ENCODE data around the gene FREM1. TPM values are rescaled to one million over a fixed set of nuclear protein-coding genes. Genes with fewer than 3 reads are reported as not detected.

Gene FREM1
- total and polyA plus RNA-seq, 2 of the 13 experiments (the other 11 are each of a cell fraction or from before 2014, with no cell fraction given) = 64.3 to 202 TPM

GRCh38 chr9:14761584-14761983 is 148.6 kb downstream of the FREM1 start:
- Histone ChIP-seq H3K27me3 (ENCODE audit: control insufficient read depth in 1 of 2, insufficient read depth in 2 of 2, low read length in 2 of 2) (no peaks in the 10 kb centered on the region), H3K4me2 (ENCODE audit: low read depth, low read length) (no peak overlapping the region), H3K36me3 (replicated peaks in 1 of 2; ENCODE audit: control insufficient read depth in 1 of 2, insufficient read depth in 2 of 2, low read length in 2 of 2) (peaks cover 0 to 36% of the 10 kb centered on the region in 2 experiments; a peak in 3 of 5 replicates), H3K27ac (ENCODE audit: extremely low read length, insufficient read depth, low read length) (no peak overlapping the region), H4K20me1 (ENCODE audit: insufficient read depth, low read length) (no peaks in the 10 kb centered on the region), H3K4me3 (replicated peaks in 1 of 3; ENCODE audit: insufficient read depth in 1 of 3, low read depth in 2 of 3, low read length in 3 of 3) (no peak overlapping the region), H3K4me1 (ENCODE audit: insufficient read depth, low read length) (peaks cover 9% of the 10 kb centered on the region), H3K79me2 (ENCODE audit: insufficient read depth, low read length) (no peaks in the 10 kb centered on the region), H2AFZ (ENCODE audit: low read length) (no peak overlapping the region), H3K9ac (ENCODE audit: insufficient read depth, low read depth, low read length) (no peak overlapping the region), H3K9me3 (ENCODE audit: low read length) (no peaks in the 10 kb centered on the region)
- TF ChIP-seq ATAD3A (CRISPR knock-in tag; IDR thresholded peaks at IDR 0.05) = no peak
- TF ChIP-seq RBM22 (optimal IDR thresholded peaks at IDR 0.05; ENCODE audit: low read length) = peak; percentile 86
- ChIA-PET CTCF (ENCODE audit: low intra/inter-chr PET ratio, low total read pairs) (no interaction called here), POLR2A (no interaction called here)
- no peak for DNase-seq (ENCODE audit: low spot score)
- no TSS peak for BruUV-seq (replicated peaks)
- in situ Hi-C loops (cut with HindIII; ENCODE audit: extremely low pct_ligation_motif_present, low pct_unique_long_range_greater_than_20kb) = loop anchor here (10.0 kb wide), 1 partner anchor 297 kb away; no protein-coding TSS in a partner anchor
- peak; percentile 26 for ATAC-seq
- FAIRE-seq = no peak
- WGBS (ENCODE audit: low lambda C conversion rate) = 85% methylated on average over 2 of the region's 2 CpGs
- intact Hi-C loops (cut with micrococcal nuclease; ENCODE audit: unreplicated experiment) = no loop called here

DNA sequence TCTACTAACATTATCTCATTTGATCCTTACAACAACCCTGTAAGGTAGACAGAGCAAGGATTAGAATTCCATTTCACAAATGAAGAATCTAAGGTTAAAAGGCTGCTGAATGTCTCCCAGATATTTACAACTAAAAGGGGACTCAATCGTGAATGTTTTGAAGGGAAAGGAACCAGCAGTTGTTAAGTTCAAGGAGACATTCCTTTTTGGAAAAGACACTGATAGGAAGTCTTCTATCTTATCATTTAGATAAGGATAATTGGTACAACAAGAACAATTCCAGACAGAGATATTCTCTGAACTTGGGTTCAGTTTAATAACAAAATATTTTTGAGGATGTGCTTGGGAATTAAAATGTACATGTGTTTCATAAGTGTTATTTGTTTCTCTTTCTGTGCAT is 150.2 kb downstream of the FREM1 start:
- no peak overlapping the region for H3K4me3 ChIP-seq (replicated peaks in 1 of 3; ENCODE audit: insufficient read depth in 1 of 3, low read depth in 2 of 3, low read length in 3 of 3)

More for the DNA sequence above, 150.2 kb downstream of the FREM1 start:
- DNase-seq (ENCODE audit: low spot score) (no peak), ATAC-seq (no peak), FAIRE-seq (no peak)
- Histone ChIP-seq H3K36me3 (replicated peaks in 1 of 2; ENCODE audit: control insufficient read depth in 1 of 2, insufficient read depth in 2 of 2, low read length in 2 of 2) (peaks cover 0 to 35% of the 10 kb centered on the region in 2 experiments; a peak in 3 of 5 replicates), H3K27ac (ENCODE audit: extremely low read length, insufficient read depth, low read length) (no peak overlapping the region), H3K9ac (ENCODE audit: insufficient read depth, low read depth, low read length) (no peak overlapping the region), H4K20me1 (ENCODE audit: insufficient read depth, low read length) (no peaks in the 10 kb centered on the region), H3K4me1 (ENCODE audit: insufficient read depth, low read length) (peaks cover 9% of the 10 kb centered on the region), H3K79me2 (ENCODE audit: insufficient read depth, low read length) (no peaks in the 10 kb centered on the region), H3K9me3 (ENCODE audit: low read length) (no peaks in the 10 kb centered on the region), H3K4me2 (ENCODE audit: low read depth, low read length) (no peak overlapping the region), H2AFZ (ENCODE audit: low read length) (no peak overlapping the region), H3K27me3 (ENCODE audit: control insufficient read depth in 1 of 2, insufficient read depth in 2 of 2, low read length in 2 of 2) (no peaks in the 10 kb centered on the region)
- whole genome bisulfite sequencing (ENCODE audit: low lambda C conversion rate) = 0% methylated on average over 1 of the region's 1 CpG
- intact Hi-C loops (cut with micrococcal nuclease; ENCODE audit: unreplicated experiment) = no loop called here
- CTCF ChIA-PET (ENCODE audit: low intra/inter-chr PET ratio, low total read pairs) = no interaction called here
- no peak for TF ChIP-seq EHMT2 (IDR thresholded peaks at IDR 0.05; ENCODE audit: borderline replicate concordance, low read depth, low read length)
- TF ChIP-seq, protein P1, sequence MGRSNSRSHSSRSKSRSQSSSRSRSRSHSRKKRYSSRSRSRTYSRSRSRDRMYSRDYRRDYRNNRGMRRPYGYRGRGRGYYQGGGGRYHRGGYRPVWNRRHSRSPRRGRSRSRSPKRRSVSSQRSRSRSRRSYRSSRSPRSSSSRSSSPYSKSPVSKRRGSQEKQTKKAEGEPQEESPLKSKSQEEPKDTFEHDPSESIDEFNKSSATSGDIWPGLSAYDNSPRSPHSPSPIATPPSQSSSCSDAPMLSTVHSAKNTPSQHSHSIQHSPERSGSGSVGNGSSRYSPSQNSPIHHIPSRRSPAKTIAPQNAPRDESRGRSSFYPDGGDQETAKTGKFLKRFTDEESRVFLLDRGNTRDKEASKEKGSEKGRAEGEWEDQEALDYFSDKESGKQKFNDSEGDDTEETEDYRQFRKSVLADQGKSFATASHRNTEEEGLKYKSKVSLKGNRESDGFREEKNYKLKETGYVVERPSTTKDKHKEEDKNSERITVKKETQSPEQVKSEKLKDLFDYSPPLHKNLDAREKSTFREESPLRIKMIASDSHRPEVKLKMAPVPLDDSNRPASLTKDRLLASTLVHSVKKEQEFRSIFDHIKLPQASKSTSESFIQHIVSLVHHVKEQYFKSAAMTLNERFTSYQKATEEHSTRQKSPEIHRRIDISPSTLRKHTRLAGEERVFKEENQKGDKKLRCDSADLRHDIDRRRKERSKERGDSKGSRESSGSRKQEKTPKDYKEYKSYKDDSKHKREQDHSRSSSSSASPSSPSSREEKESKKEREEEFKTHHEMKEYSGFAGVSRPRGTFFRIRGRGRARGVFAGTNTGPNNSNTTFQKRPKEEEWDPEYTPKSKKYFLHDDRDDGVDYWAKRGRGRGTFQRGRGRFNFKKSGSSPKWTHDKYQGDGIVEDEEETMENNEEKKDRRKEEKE (IDR thresholded peaks at IDR 0.05) = no peak
- no peak for TF ChIP-seq ARNT2 (CRISPR knock-in tag; IDR thresholded peaks at IDR 0.05; ENCODE audit: low read depth)
- TF ChIP-seq ZNF143 (CRISPR knock-in tag; IDR thresholded peaks at IDR 0.05) = no peak
- TF ChIP-seq ZNF616 (CRISPR knock-in tag; IDR thresholded peaks at IDR 0.05; ENCODE audit: low read depth) = no peak
- TF ChIP-seq MAFK (conservative IDR thresholded peaks at IDR 0.05 in 1 of 2, IDR thresholded peaks at IDR 0.05 in 1 of 2; ENCODE audit: low read length in 2 of 2) = no peak
- POLR2A ChIA-PET = no interaction called here
- in situ Hi-C loops (cut with HindIII; ENCODE audit: extremely low pct_ligation_motif_present, low pct_unique_long_range_greater_than_20kb) = loop anchor here (10.0 kb wide), 1 partner anchor 295 kb away; no protein-coding TSS in a partner anchor
- BruUV-seq (replicated peaks) = no TSS peak
